Astrocyte of the hippocampus (primary cell): ENCODE results near the gene RUSC2.
"Not testable (repeated sequence)": the region's sequence is repeated elsewhere in the genome, so short reads cannot be mapped to it uniquely, and the experiment has no call there.

Source experiments
- DNase-seq: peaks from one replicate; pipeline ENCODE4 v3.0.0; 2011; ENCODE audit warnings: low read depth, low spot score

RUSC2 gene

DNA sequence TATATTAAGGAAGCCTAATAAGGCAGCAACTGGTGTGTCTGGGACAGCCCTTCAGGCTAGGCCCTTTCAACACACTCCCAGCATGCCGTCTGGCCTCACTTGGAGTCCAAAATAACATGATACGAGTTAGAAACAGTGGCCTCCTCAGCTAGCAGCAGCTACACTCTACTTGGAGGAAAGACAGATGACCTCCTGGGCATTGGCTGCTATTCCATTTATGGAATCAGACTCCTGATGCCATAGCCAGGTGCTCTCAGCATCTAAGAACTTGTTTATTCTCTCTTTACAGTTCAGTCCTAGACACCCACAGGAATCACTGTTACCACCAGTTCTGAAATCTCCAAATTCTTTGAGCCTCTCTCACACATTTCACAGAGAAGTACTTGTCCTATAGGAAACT is 31.8 kb downstream of the RUSC2 start:
- DNase-seq: peak; percentile 79

GRCh38 chr9:35522187-35522586 is 32.3 kb downstream of the RUSC2 start:
- DNase-seq: no peak

- no peak for DNase-seq
These were observed 32.8 kb downstream of the RUSC2 start for GRCh38 chr9:35522700-35523099.

GRCh38 chr9:35523556-35523955 is 33.6 kb downstream of the RUSC2 start:
- DNase-seq: not testable (repeated sequence)

- no peak for DNase-seq
These were observed 36.3 kb downstream of the RUSC2 start for GRCh38 chr9:35526087-35526801.

DNA sequence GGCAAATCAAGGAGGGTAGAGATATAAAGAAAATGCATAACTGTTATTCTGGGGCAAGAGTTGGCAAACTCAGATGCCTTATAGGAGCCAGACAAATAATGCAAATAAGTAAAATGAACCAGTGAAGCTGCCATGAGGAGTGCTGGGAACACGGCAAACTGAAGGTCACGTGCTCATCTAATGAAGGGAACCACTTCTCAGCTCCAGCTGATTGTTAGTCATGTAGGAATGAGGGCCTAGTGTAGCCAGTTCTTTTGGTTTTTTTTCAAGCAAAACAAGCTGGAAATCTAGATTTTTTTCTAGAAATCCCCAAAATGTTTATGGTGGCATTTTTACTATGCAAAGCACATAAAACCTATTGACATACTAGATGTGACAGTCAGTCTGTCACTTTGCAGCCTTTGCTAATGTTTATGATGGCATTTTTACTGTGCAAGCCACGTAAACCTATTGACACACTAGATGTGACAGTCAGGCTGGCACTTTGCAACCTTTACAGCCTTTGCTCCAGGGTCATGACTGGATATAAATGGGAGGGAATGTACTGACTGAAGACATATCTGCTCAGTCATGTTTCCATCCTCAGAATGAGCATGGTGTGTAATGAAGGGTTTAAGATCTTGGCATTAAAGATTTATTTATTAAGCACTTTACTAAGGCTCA is 39.4 kb downstream of the RUSC2 start:
- no peak for DNase-seq

DNA sequence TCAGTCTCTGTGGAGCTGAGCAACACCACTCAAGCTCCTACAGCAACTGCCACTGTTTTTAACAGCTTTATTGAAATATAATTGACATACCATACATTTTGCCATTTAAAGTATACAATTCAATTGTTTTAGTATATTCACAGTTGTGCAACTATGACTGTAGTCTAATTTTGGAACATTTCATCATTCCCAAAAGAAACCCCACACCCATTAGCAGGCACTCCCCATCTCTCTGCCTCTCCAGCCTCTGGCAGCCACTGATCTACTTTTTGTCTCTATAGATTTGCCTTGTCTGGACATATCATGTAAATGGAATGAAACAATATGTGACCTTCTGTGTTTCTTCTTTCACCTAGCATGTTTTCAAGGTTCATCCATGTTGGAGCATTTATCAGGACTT is 43.5 kb downstream of the RUSC2 start:
- DNase-seq: no peak

DNA sequence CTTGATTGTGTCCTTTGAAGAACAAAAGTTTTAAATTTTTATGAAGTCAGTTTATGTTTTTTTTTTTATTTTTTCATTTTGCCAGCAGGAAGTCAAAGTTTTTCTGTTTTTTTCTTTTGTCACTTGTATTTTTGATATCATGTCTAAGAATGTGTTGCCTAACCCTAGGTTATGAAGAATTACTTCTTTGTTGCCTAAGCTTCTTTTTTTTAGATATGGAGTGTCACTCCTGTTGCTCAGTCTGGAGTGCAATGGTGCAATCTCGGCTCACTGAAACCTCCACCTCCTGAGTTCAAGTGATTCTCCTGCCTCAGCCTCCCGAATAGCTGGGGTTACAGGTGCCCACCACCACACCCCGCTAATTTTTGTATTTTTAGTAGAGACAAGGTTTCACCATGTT is 45.0 kb downstream of the RUSC2 start:
- not testable (repeated sequence) for DNase-seq

GRCh38 chr9:35537913-35538312 is 48.0 kb downstream of the RUSC2 start:
- DNase-seq: no peak

- DNase-seq: peak; percentile 89
These were observed 48.7 kb downstream of the RUSC2 start for GRCh38 chr9:35538361-35539234.
